A673 (cell line): ENCODE data around the gene MGMT.

Experiments used
- EZH2 ChIP-seq: fragments of 200-600 bp; sonication (generic); IDR thresholded peaks from 2 replicates; pipeline ENCODE4 v1.6.1; 2017; ENCODE audit warnings: borderline replicate concordance, low read depth, mild to moderate bottlenecking, mixed read lengths, antibody characterized with exemption, low read length; ENCODE audit not compliant: poor library complexity, severe bottlenecking
- TF ChIP-seq, protein P1 (sequence below): fragments of 300-800, 200-600 bp; sonication (generic); conservative IDR thresholded peaks from 2 replicates; pipeline ENCODE4 v1.5.1; 2017; ENCODE audit warnings: low read depth, mild to moderate bottlenecking, antibody characterized with exemption, low read length, moderate library complexity, mixed read lengths

DNA sequence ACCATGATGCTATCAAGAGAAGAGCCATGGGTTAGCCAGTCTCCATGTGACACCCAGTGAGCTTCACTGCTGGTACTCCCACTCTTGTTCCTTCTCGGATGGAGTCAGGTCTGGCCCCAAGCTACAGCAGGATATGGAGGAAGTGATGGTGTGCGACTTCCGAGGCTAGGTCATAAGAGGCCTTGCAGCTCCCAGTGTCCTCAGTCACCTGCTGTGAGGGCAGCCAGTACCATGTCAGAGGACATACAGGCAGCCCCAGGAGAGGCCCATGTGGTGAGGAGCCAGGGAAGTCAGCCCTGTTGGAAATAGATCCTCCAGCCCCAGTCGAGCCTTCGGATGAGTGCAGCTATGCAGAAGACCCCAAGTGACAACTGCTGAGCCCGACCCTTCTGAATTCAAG, 260.0 kb downstream of the MGMT start:
- TF ChIP-seq, protein P1, sequence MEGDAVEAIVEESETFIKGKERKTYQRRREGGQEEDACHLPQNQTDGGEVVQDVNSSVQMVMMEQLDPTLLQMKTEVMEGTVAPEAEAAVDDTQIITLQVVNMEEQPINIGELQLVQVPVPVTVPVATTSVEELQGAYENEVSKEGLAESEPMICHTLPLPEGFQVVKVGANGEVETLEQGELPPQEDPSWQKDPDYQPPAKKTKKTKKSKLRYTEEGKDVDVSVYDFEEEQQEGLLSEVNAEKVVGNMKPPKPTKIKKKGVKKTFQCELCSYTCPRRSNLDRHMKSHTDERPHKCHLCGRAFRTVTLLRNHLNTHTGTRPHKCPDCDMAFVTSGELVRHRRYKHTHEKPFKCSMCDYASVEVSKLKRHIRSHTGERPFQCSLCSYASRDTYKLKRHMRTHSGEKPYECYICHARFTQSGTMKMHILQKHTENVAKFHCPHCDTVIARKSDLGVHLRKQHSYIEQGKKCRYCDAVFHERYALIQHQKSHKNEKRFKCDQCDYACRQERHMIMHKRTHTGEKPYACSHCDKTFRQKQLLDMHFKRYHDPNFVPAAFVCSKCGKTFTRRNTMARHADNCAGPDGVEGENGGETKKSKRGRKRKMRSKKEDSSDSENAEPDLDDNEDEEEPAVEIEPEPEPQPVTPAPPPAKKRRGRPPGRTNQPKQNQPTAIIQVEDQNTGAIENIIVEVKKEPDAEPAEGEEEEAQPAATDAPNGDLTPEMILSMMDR: no peak
- TF ChIP-seq EZH2: no peak
